A673 (cell line): Measurements from ENCODE around the gene ZFP92.

Source experiments
- EZH2 ChIP-seq: fragments of 200-600 bp; sonication (generic); IDR thresholded peaks from 2 replicates; pipeline ENCODE4 v1.6.1; 2017; ENCODE audit warnings: borderline replicate concordance, low read depth, mild to moderate bottlenecking, mixed read lengths, antibody characterized with exemption, low read length; ENCODE audit not compliant: poor library complexity, severe bottlenecking
- TF ChIP-seq, protein P1 (sequence below): fragments of 300-800, 200-600 bp; sonication (generic); conservative IDR thresholded peaks from 2 replicates; pipeline ENCODE4 v1.5.1; 2017; ENCODE audit warnings: low read depth, mild to moderate bottlenecking, antibody characterized with exemption, low read length, moderate library complexity, mixed read lengths

DNA sequence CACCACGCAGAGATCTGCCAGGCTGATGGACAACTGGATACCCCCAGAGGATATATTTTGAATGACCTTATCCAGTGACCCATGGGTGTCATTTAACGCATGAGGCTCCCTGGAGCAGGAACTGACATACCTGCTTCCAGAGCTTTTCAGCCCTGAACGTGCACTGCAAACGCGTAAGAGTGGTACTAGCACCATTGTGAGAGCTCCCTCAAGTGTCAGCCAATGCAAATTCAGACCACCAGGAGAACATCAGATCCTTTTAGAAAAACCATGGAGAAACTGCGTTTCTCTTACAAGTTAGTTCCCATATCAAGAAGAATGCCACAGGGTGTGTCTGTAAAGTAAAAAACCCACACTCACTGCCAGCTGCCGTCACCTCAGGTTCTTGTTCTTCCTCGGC is 27.3 kb downstream of the ZFP92 start:
- TF ChIP-seq, protein P1, sequence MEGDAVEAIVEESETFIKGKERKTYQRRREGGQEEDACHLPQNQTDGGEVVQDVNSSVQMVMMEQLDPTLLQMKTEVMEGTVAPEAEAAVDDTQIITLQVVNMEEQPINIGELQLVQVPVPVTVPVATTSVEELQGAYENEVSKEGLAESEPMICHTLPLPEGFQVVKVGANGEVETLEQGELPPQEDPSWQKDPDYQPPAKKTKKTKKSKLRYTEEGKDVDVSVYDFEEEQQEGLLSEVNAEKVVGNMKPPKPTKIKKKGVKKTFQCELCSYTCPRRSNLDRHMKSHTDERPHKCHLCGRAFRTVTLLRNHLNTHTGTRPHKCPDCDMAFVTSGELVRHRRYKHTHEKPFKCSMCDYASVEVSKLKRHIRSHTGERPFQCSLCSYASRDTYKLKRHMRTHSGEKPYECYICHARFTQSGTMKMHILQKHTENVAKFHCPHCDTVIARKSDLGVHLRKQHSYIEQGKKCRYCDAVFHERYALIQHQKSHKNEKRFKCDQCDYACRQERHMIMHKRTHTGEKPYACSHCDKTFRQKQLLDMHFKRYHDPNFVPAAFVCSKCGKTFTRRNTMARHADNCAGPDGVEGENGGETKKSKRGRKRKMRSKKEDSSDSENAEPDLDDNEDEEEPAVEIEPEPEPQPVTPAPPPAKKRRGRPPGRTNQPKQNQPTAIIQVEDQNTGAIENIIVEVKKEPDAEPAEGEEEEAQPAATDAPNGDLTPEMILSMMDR, result peak; percentile 52; the same call in 1 of the 2 replicates
- TF ChIP-seq EZH2, result no peak
